ENCODE results near the gene MRPL14. TPM values are rescaled to one million over a fixed set of nuclear protein-coding genes. Genes with fewer than 3 reads are reported as not detected.

MRPL14 gene
- total and polyA plus RNA-seq, 12 donors = 22.0 to 94.6 (median 49.3) TPM

DNA sequence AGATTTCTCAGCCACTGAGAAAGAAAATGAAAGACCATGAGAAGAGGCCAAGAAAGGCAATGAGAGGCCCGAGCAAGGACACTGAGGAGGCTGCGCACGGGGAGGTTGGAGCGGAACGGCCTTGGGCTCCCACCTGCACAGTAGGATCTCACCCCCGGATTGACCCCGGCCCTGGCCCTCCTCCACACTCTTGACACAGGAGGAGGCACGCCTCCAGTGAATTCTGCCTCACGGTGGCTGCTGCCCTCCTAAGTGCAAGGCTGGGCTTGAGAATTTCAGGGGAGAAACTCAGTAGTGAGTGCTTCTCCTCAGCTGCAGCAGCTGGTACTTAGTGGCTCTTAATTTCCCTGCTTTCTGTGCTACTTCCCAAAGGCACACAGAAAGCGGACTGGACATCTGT is 18.0 kb downstream of the MRPL14 start:
- 66 to 72% (median 68%) methylated on average over 9 to 10 of the region's 10 CpGs for WGBS, 4 donors
- DNase-seq = no peak
- Histone ChIP-seq H3K27me3 (no peaks in the 10 kb centered on the region), H3K4me3 (no peak overlapping the region), H3K27ac (peak overlapping the region in 1 of 5 donors; percentile 73), H3K36me3 (replicated peaks in 1 of 2) (peaks cover 0 to 45% of the 10 kb centered on the region in 2 donors), H3K4me1 (replicated peaks in 1 of 2) (peaks cover 5 to 38% of the 10 kb centered on the region in 2 donors), H3K9me3 (replicated peaks in 1 of 3) (no peaks in the 10 kb centered on the region)
- TF ChIP-seq, protein P1, sequence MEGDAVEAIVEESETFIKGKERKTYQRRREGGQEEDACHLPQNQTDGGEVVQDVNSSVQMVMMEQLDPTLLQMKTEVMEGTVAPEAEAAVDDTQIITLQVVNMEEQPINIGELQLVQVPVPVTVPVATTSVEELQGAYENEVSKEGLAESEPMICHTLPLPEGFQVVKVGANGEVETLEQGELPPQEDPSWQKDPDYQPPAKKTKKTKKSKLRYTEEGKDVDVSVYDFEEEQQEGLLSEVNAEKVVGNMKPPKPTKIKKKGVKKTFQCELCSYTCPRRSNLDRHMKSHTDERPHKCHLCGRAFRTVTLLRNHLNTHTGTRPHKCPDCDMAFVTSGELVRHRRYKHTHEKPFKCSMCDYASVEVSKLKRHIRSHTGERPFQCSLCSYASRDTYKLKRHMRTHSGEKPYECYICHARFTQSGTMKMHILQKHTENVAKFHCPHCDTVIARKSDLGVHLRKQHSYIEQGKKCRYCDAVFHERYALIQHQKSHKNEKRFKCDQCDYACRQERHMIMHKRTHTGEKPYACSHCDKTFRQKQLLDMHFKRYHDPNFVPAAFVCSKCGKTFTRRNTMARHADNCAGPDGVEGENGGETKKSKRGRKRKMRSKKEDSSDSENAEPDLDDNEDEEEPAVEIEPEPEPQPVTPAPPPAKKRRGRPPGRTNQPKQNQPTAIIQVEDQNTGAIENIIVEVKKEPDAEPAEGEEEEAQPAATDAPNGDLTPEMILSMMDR (IDR thresholded peaks at IDR 0.05) = no peak
- no peak for TF ChIP-seq POLR2A (IDR thresholded peaks at IDR 0.05)
- intact Hi-C loops (cut with DNase I) = loop anchor here in 1 of 2 donors (10.0 kb wide), 2 partner anchors 126 to 226 kb away; no protein-coding TSS in a partner anchor

DNA sequence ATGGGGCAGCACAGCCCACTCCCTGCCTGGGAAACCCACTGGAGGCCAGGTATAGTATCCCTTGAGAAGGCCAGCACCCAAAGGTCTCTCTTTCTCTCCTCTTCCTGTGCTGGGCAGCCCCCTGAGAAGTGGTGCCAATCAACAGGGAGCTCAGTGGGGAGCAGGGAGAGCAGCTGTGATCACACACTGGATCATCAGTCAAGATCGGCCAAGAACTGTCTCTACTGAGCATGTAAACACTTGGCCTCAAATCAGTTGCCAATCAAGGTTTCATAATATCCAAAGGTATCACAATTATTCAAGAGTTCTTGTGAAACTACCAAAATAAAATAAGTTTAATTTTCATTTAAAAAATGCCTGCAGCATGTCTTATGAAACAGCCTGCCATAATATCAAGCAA is 18.8 kb downstream of the MRPL14 start:
- Histone ChIP-seq H3K4me3 (no peak overlapping the region), H3K27me3 (no peaks in the 10 kb centered on the region), H3K9me3 (replicated peaks in 1 of 3) (no peaks in the 10 kb centered on the region), H3K4me1 (replicated peaks in 1 of 2) (peaks cover 5 to 38% of the 10 kb centered on the region in 2 donors), H3K27ac (peak overlapping the region in 1 of 5 donors; percentile 73), H3K36me3 (replicated peaks in 1 of 2) (peaks cover 0 to 42% of the 10 kb centered on the region in 2 donors)
- intact Hi-C loops (cut with DNase I) = loop anchor here in 1 of 2 donors (10.0 kb wide), 2 partner anchors 126 to 226 kb away; no protein-coding TSS in a partner anchor
- TF ChIP-seq, protein P1 (IDR thresholded peaks at IDR 0.05) = no peak
- TF ChIP-seq POLR2A (IDR thresholded peaks at IDR 0.05) = no peak
- WGBS, 4 donors = 0 to 86% (median 81%) methylated on average over 1 of the region's 1 CpG
- no peak for DNase-seq

DNA sequence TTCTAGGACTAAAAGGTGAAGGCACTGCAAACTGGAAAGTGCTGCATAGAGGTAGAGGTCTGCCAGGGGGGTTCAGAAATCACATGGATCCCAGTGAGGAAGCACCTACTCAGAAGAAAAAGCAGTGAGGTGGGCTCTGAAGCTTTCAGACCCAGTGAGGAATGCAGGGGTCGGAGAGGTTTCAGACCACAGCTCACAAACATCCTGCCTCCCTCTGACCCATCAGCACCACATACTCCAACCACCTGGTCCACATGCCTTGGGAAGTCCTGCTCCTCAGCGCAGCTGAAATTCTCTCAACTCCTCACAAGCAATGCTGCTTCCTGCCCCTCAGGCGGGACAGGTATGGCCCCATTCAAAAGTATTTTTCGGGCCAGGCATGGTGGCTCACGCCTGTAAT is 20.2 kb downstream of the MRPL14 start:
- no peak overlapping the region for H3K4me3 ChIP-seq
- H3K9me3 ChIP-seq (replicated peaks in 1 of 3) = no peaks in the 10 kb centered on the region
- no peaks in the 10 kb centered on the region for H3K27me3 ChIP-seq
- no peak overlapping the region for H3K27ac ChIP-seq
- DNase-seq = no peak
- peaks cover 5 to 38% of the 10 kb centered on the region in 2 donors for H3K4me1 ChIP-seq (replicated peaks in 1 of 2)
- H3K36me3 ChIP-seq (replicated peaks in 1 of 2) = peaks cover 0 to 28% of the 10 kb centered on the region in 2 donors
- intact Hi-C loops (cut with DNase I) = loop anchor here in 1 of 2 donors (10.0 kb wide), 2 partner anchors 128 to 228 kb away; no protein-coding TSS in a partner anchor
- 95 to 100% (median 97%) methylated on average over 5 of the region's 5 CpGs for WGBS, 4 donors
- TF ChIP-seq POLR2A (IDR thresholded peaks at IDR 0.05) = no peak
- TF ChIP-seq, protein P1 (IDR thresholded peaks at IDR 0.05) = no peak

DNA sequence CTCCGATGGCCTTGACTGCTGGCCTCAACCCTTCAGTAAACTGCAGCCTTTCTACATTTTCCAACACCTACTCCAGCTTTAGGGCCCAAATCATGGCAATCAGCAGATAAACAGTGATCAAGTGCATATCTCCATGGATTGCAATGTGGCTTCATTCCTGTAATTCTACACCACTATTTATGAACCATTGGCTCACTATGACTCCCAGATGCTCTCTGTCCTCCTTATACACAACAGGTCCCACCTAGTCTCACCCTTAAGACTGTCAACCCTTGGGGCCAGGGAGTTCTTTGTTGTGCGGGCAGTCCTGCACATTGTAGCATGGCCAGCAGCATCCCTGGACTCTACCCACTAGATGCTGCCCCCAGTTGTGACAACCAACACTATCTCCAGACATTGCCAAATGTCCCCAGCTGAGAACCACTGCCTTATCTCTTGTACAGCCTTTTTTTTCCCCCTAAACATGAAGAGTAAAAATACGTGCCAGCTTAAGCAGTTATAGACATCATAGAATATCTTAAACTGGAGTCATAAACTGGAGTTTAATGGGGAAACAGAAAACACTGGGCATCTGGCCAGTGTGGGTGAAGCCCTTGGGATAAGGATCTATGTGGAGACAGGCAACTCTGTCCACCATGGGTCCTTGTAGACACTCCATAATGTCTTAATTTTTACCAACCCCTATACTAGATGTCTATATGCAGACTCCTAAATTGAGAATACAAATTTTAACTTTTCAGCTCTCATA is 21.1 kb downstream of the MRPL14 start:
- DNase-seq = no peak
- H3K27me3 ChIP-seq = no peaks in the 10 kb centered on the region
- peaks cover 5 to 38% of the 10 kb centered on the region in 2 donors for H3K4me1 ChIP-seq (replicated peaks in 1 of 2)
- H3K36me3 ChIP-seq (replicated peaks in 1 of 2) = peaks cover 0 to 19% of the 10 kb centered on the region in 2 donors
- no peak overlapping the region for H3K27ac ChIP-seq
- no peak for TF ChIP-seq POLR2A (IDR thresholded peaks at IDR 0.05)
- TF ChIP-seq, protein P1 (IDR thresholded peaks at IDR 0.05) = no peak
- intact Hi-C loops (cut with DNase I) = loop anchor here in 1 of 2 donors (10.0 kb wide), 2 partner anchors 129 to 229 kb away; no protein-coding TSS in a partner anchor
- WGBS, 4 donors = 83 to 94% (median 90%) methylated on average over 3 of the region's 3 CpGs
- no peak overlapping the region for H3K4me3 ChIP-seq
- H3K9me3 ChIP-seq (replicated peaks in 1 of 3) = no peaks in the 10 kb centered on the region

Measured in adrenal gland (tissue), 12 donors.